WTC11 (cell line): Measurements from ENCODE around the gene SLC28A1. TPM values are rescaled to one million over a fixed set of nuclear protein-coding genes. Genes with fewer than 3 reads are reported as not detected.

Experiments used
- ATAC-seq: fragments of 200-7000 bp; cut with Tn5 transposase; 2 replicates; pipeline ENCODE4 v1.10.0; 2021; ENCODE audit warnings: mild to moderate bottlenecking, moderate library complexity
- CTCF ChIA-PET: fragments of 300-600 bp; sonication (Branson Sonifier 250); formaldehyde crosslinking; loops from one replicate; lab custom pipeline; 2021; ENCODE audit warnings: antibody characterized with exemption; lab: Charles Lee
- POLR2A ChIA-PET: fragments of 350-600 bp; sonication (Branson Sonifier 250); formaldehyde crosslinking; loops from one replicate; lab custom pipeline; 2021; ENCODE audit warnings: antibody characterized with exemption; lab: Charles Lee
- DNase-seq: peaks from one replicate; pipeline ENCODE4 v3.0.0; 2021; ENCODE audit warnings: low spot score
- H3K27ac Mint-ChIP-seq: 2 replicates; pipeline ENCODE4 v1.8.0; 2021; ENCODE audit warnings: mixed read lengths
- H3K27me3 Mint-ChIP-seq: 2 replicates; pipeline ENCODE4 v1.8.0; 2021; ENCODE audit warnings: low read depth, mild to moderate bottlenecking, moderate library complexity, mixed read lengths
- H3K36me3 Mint-ChIP-seq: 2 replicates; pipeline ENCODE4 v1.8.0; 2021; ENCODE audit warnings: mixed read lengths
- H3K4me1 Mint-ChIP-seq: 2 replicates; pipeline ENCODE4 v1.8.0; 2022; ENCODE audit warnings: mixed read lengths
- H3K4me3 Mint-ChIP-seq: 2 replicates; pipeline ENCODE4 v1.8.0; 2021; ENCODE audit warnings: mild to moderate bottlenecking, moderate library complexity, mixed read lengths
- H3K9me3 Mint-ChIP-seq: 2 replicates; pipeline ENCODE4 v1.8.0; 2021; ENCODE audit warnings: mixed read lengths
- ATF1 ChIP-seq: sonication (generic); formaldehyde crosslinking; IDR thresholded peaks from 2 replicates; pipeline ENCODE4 v1.8.1; 2023; ENCODE audit warnings: mild to moderate bottlenecking, moderate library complexity, missing genetic modification reagents
- EMX1 ChIP-seq: fragments of 250-450 bp; sonication (Bioruptor Pico); IDR thresholded peaks from 2 replicates; pipeline ENCODE4 v1.8.0; 2021; ENCODE audit warnings: mild to moderate bottlenecking
- ESRRA ChIP-seq: sonication (generic); formaldehyde crosslinking; IDR thresholded peaks from 2 replicates; pipeline ENCODE4 v1.8.1; 2022; ENCODE audit warnings: mild to moderate bottlenecking, missing genetic modification reagents, borderline replicate concordance
- JUN ChIP-seq: sonication (generic); formaldehyde crosslinking; IDR thresholded peaks from 2 replicates; pipeline ENCODE4 v1.8.0; 2023; ENCODE audit warnings: mild to moderate bottlenecking, missing genetic modification reagents
- KAT7 ChIP-seq: sonication (generic); formaldehyde crosslinking; IDR thresholded peaks from 2 replicates; pipeline ENCODE4 v1.8.1; 2023; ENCODE audit warnings: missing genetic modification reagents, mild to moderate bottlenecking, borderline replicate concordance
- MYBL2 ChIP-seq: sonication (generic); formaldehyde crosslinking; IDR thresholded peaks from 2 replicates; pipeline ENCODE4 v1.8.1; 2023; ENCODE audit warnings: mild to moderate bottlenecking, moderate library complexity, missing genetic modification reagents
- RELA ChIP-seq: sonication (generic); formaldehyde crosslinking; IDR thresholded peaks from 2 replicates; pipeline ENCODE4 v1.8.1; 2022; ENCODE audit warnings: missing genetic modification reagents, mild to moderate bottlenecking, borderline replicate concordance
- STAT6 ChIP-seq: sonication (generic); formaldehyde crosslinking; conservative IDR thresholded peaks from 2 replicates; pipeline ENCODE4 v1.8.1; 2023; ENCODE audit warnings: mild to moderate bottlenecking, low read depth, missing genetic modification reagents, moderate library complexity
- TEAD4 ChIP-seq: sonication (generic); formaldehyde crosslinking; IDR thresholded peaks from 2 replicates; pipeline ENCODE4 v1.8.0; 2022; ENCODE audit warnings: mild to moderate bottlenecking, missing genetic modification reagents
- ZNF121 ChIP-seq: sonication (generic); formaldehyde crosslinking; IDR thresholded peaks from 2 replicates; pipeline ENCODE4 v1.8.0; 2023; ENCODE audit warnings: missing genetic modification reagents
- ZNF263 ChIP-seq: sonication (generic); formaldehyde crosslinking; IDR thresholded peaks from 2 replicates; pipeline ENCODE4 v1.8.1; 2022; ENCODE audit warnings: low read depth, mild to moderate bottlenecking, moderate library complexity, missing genetic modification reagents
- ZNF423 ChIP-seq: fragments of 250-450 bp; sonication (Bioruptor Pico); IDR thresholded peaks from 2 replicates; pipeline ENCODE4 v2.1.2; 2022; ENCODE audit warnings: mild to moderate bottlenecking, moderate library complexity
- ZNF425 ChIP-seq: fragments of 250-450 bp; sonication (Bioruptor Pico); conservative IDR thresholded peaks from 2 replicates; pipeline ENCODE4 v1.9.0; 2021; ENCODE audit warnings: mild to moderate bottlenecking
- ZNF512 ChIP-seq: sonication (generic); formaldehyde crosslinking; IDR thresholded peaks from 2 replicates; pipeline ENCODE4 v1.8.1; 2022; ENCODE audit warnings: missing genetic modification reagents, borderline replicate concordance
- ZNF671 ChIP-seq: fragments of 250-450 bp; sonication (Bioruptor Pico); IDR thresholded peaks from 2 replicates; pipeline ENCODE4 v1.8.0; 2021; ENCODE audit warnings: mild to moderate bottlenecking
- total RNA-seq: library from RNA; stranded (reverse); gene quantifications from 3 replicates; pipeline ENCODE4 v1.2.3, GENCODE V29; 2021
- TF ChIP-seq, protein P1 (sequence below): sonication (generic); formaldehyde crosslinking; IDR thresholded peaks from 2 replicates; pipeline ENCODE4 v1.8.1; 2023; ENCODE audit warnings: mild to moderate bottlenecking, missing genetic modification reagents, moderate library complexity
- TF ChIP-seq, protein P2 (sequence below): sonication (generic); formaldehyde crosslinking; conservative IDR thresholded peaks from 2 replicates; pipeline ENCODE4 v1.8.1; 2022; ENCODE audit warnings: mild to moderate bottlenecking, missing genetic modification reagents
- TF ChIP-seq, protein P3 (sequence below): sonication (generic); formaldehyde crosslinking; IDR thresholded peaks from 2 replicates; pipeline ENCODE4 v1.8.0; 2022; ENCODE audit warnings: mild to moderate bottlenecking, missing genetic modification reagents

SLC28A1 gene
- total RNA-seq, 1 experiment from 2014 or later: not detected

DNA sequence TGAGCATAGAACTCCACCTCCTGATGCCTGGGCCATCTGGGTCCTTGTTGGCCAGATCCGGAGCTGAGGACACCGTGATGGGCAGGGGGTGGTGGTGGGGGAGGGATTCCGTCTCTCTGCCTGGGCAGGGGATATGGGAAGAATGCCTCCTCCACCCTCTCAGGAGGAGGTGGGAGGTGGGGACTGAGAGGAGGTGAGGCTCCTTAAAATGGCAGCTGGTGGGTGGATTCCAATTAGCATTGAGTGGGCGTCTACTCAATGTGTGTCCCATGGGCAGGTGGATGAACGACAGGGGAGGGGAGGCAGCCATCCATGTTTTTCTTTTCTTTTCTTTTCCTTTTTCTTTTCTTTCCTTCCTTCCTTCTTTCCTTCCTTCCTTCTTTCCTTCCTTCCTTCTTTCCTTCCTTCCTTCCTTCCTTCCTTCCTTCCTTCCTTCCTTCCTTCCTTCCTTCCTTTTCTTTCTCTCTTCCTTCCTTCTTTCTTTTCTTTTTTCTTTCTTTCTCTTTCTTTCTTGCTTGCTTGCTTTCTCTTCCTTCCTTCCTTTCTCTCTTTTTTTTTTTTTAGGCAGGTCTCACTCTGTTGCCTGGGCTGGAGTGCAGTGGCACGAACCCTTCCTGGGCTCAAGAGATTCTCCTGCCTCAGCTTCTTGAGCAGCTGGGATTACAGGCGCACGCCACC, 5.0 kb downstream of the SLC28A1 start:
- CTCF ChIA-PET: interaction anchor here (1.2 to 4.9 kb wide), 2 partner anchors 12 to 30 kb away, joined by 6 to 27 read pairs; no protein-coding TSS in a partner anchor
- H3K27me3 Mint-ChIP-seq: no peaks in the 10 kb centered on the region; the same call in 1 of the 2 replicates
- POLR2A ChIA-PET: no interaction called here
- TF ChIP-seq ZNF512 (CRISPR knock-in tag): peak; percentile 96
- TF ChIP-seq, protein P1, sequence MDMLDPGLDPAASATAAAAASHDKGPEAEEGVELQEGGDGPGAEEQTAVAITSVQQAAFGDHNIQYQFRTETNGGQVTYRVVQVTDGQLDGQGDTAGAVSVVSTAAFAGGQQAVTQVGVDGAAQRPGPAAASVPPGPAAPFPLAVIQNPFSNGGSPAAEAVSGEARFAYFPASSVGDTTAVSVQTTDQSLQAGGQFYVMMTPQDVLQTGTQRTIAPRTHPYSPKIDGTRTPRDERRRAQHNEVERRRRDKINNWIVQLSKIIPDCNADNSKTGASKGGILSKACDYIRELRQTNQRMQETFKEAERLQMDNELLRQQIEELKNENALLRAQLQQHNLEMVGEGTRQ (CRISPR knock-in tag): no peak
- TF ChIP-seq, all 79 proteins: peak for 1
- Mint-ChIP-seq H3K36me3 (no peaks in the 10 kb centered on the region), H3K4me3 (no peak overlapping the region), H3K4me1 (peaks cover 4% of the 10 kb centered on the region), H3K27ac (no peak overlapping the region), H3K9me3 (no peaks in the 10 kb centered on the region)
- DNase-seq: no peak
- peak; percentile 17 for ATAC-seq

DNA sequence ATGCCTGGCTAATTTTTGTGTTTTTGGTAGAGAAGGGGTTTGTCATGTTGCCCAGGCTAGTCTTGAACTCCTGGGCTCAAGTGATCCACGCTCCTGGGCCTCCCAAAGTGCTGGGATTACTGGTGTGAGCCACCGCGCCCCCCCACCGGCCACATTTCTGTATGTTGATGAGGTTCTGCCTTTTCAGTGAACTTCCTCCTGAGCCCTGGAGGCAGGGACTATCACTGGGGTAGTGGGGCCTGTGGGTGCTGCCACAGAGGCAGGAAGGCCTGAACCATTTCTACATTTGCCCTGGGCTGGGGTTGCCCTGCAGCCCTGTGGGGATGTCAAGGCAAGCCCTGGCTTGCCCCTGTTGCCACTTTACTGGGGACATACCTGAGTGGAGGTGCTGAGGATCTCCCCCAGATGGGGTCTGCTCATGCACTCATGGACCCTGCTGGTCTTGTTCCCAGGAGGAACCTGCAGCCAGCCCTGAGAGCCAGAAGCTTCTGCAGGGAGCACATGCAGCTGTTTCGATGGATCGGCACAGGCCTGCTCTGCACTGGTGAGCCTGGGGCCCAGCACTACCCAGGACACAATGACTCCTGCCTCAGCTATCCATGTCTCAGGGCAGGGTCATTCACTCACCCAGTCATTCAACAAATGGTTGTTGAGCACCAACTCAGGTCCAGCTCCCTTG, 5.7 kb downstream of the SLC28A1 start:
- Mint-ChIP-seq H3K4me3 (no peak overlapping the region), H3K27me3 (no peaks in the 10 kb centered on the region; the same call in 1 of the 2 replicates), H3K4me1 (peaks cover 4% of the 10 kb centered on the region), H3K36me3 (no peaks in the 10 kb centered on the region), H3K27ac (no peak overlapping the region), H3K9me3 (no peaks in the 10 kb centered on the region)
- ATAC-seq: no peak
- POLR2A ChIA-PET: no interaction called here
- TF ChIP-seq TEAD4 (CRISPR knock-in tag) (no peak), ZNF121 (no peak), EMX1 (CRISPR knock-in tag) (no peak), ZNF512 (CRISPR knock-in tag) (no peak), MYBL2 (CRISPR knock-in tag) (no peak), ATF1 (no peak), ZNF423 (CRISPR knock-in tag) (no peak), KAT7 (no peak), ESRRA (no peak), ZNF671 (no peak)
- TF ChIP-seq, protein P2, sequence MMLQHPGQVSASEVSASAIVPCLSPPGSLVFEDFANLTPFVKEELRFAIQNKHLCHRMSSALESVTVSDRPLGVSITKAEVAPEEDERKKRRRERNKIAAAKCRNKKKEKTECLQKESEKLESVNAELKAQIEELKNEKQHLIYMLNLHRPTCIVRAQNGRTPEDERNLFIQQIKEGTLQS (CRISPR knock-in tag): no peak
- CTCF ChIA-PET: interaction anchor here (1.2 to 4.9 kb wide), 3 partner anchors 12 to 38 kb away, joined by 4 to 27 read pairs (median 6); no protein-coding TSS in a partner anchor
- DNase-seq: no peak

DNA sequence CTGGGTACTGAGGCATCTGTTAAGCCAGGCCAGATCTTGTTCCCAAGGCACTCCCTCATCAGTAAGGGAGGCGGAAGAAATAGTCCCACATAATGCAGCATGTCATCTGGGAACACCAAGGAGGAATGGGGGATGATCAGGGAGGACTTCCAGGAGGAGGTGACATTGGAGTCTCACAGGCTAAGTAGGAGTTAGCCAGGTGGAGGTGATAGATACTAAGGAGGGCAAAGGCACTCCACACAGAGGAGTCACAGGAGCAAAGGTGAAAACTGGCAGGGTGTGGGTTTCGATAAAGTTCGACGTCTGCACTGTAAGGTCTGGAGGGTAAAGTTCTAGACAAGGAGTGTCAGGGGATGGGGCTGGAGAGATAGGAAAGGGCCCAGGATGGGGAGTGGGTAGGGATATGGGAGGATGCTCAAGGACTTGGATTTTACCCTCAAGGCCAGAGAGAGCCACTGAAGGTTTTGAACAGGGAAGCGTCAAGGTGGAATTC, 6.3 kb downstream of the SLC28A1 start:
- H3K4me1 Mint-ChIP-seq: peaks cover 4% of the 10 kb centered on the region
- CTCF ChIA-PET: interaction anchor here (1.6 to 4.9 kb wide), 2 partner anchors 13 to 37 kb away, joined by 4 to 27 read pairs; no protein-coding TSS in a partner anchor
- no peak for ATAC-seq
- H3K4me3 Mint-ChIP-seq: no peak overlapping the region
- POLR2A ChIA-PET: no interaction called here
- no peaks in the 10 kb centered on the region for H3K36me3 Mint-ChIP-seq
- no peak overlapping the region for H3K27ac Mint-ChIP-seq
- DNase-seq: no peak
- H3K27me3 Mint-ChIP-seq: no peaks in the 10 kb centered on the region; the same call in 1 of the 2 replicates
- H3K9me3 Mint-ChIP-seq: no peaks in the 10 kb centered on the region
- TF ChIP-seq STAT6 (CRISPR knock-in tag): no peak
- no peak for TF ChIP-seq RELA (CRISPR knock-in tag)
- TF ChIP-seq ZNF425 (CRISPR knock-in tag): no peak
- no peak for TF ChIP-seq ZNF263 (CRISPR knock-in tag)
- no peak for TF ChIP-seq JUN (CRISPR knock-in tag)
- TF ChIP-seq, protein P3, sequence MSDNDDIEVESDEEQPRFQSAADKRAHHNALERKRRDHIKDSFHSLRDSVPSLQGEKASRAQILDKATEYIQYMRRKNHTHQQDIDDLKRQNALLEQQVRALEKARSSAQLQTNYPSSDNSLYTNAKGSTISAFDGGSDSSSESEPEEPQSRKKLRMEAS: no peak
